GM18499 (cell line): ENCODE data around the gene CERS6.
"Not testable (repeated sequence)": the region's sequence is repeated elsewhere in the genome, so short reads cannot be mapped to it uniquely, and the experiment has no call there.

Experiments
- ATAC-seq: cut with Tn5 transposase; IDR thresholded peaks from one replicate; pipeline ENCODE4 v1.9.1; 2021; ENCODE audit warnings: moderate number of reproducible peaks; ENCODE audit not compliant: insufficient read depth, unreplicated experiment

The CERS6 gene

GRCh38 chr2:168455645-168456520 is at the start of gene CERS6:
TSS of gene CERS6 (plus strand) at chr2:168456272. CDS start at chr2:168456449, 177 bp downstream.
- ATAC-seq: peak; percentile 77

DNA sequence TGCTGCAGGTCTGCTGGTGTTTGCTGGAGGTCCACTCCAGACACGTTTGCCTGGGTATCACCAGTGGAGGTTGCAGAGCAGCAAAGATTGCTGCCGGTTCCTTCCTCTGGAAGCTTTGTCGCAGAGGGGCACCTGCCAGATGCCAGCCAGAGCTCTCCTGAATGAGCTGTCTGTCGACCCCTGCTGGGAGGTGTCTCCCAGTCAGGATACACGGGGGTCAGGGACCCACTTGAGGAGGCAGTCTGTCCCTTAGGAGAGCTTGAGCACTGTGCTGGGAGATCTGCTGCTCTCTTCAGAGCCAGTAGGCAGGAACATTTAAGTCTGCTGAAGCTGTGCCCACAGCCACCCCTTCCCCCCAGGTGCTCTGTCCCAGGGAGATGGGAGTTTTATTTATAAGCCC is 43.8 kb upstream of the CERS6 start:
- ATAC-seq: not testable (repeated sequence)

DNA sequence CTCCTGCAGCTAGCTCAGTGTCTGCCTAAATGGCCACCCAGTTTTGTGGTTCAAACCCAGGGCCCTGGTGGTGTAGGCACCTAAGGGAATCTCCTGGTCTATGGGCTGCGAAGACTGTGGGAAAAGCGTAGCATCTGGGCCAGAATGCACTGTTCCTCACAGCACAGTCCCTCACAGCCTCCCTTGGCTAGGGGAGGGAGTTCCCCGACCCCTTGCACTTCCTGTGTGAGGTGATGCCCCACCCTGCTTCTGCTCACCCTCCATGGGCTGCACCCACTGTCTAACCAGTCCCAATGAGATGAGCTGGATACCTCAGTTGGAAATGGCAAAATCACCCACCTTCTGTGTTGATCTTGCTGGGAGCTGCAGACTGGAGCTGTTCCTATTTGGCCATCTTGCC is 43.0 kb upstream of the CERS6 start:
- not testable (repeated sequence) for ATAC-seq

DNA sequence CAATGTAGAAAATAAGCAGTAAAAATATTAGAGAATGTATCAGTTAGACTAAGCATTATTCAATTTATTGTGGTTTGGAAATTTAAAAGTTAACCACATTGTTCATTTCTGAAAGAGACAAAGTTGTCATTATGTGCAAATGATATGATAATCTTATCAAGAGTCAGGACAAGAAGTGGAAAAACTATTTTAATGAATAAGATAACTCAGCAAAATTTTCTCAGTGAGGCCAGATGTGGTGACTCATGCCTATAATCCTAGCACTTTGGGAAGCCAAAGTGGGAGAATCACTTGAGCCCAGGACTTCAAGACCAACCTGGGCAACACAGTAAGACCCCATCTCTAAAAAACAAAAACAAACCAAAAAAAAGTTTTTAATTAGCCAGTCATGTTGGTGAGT is 39.5 kb upstream of the CERS6 start:
- ATAC-seq: no peak

- peak; percentile 53 for ATAC-seq
These were observed 33.5 kb upstream of the CERS6 start for GRCh38 chr2:168422584-168422983.

GRCh38 chr2:168424112-168424951 is 31.7 kb upstream of the CERS6 start:
- no peak for ATAC-seq

GRCh38 chr2:168424971-168425370 is 31.1 kb upstream of the CERS6 start:
- no peak for ATAC-seq

GRCh38 chr2:168426861-168427260 is 29.2 kb upstream of the CERS6 start:
- no peak for ATAC-seq

DNA sequence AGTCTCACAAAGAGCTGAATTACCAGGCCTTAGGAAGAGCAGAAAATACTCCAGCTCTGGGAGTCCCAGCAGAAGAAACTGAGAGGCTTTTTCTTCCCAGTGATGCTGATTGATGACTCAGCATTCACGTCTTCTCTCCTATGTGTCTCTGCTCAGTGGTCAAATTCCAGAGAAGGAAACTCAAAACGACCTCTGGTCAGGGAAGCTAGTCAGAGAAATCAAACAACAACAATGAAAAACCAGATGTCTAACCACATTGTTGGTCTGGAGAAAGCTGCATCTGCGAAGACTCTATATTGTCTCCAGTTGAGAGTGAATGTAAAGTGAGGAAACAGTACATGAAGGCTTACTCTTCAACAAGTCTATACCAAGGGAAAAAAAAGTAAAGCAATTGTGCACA is 28.6 kb upstream of the CERS6 start:
- ATAC-seq: no peak

DNA sequence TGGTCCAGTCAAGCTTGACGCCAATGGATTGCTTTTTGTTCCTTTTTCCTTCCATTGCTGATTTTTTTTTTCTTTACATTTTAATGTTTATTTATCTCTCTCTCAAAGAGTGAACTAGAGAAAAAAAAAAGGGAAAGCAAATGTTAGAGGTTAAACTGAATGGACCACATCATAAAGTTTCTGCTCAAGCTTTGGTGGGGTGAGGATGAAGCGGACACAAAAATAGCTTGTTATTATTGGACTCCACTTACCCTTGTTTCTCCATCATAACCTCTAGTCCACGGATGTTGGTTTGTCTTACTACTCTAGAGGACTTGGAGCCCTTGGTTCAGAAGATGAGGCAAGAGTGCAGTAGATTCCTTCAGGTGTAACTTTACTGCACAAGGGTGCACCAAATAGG is 27.6 kb upstream of the CERS6 start:
- no peak for ATAC-seq

DNA sequence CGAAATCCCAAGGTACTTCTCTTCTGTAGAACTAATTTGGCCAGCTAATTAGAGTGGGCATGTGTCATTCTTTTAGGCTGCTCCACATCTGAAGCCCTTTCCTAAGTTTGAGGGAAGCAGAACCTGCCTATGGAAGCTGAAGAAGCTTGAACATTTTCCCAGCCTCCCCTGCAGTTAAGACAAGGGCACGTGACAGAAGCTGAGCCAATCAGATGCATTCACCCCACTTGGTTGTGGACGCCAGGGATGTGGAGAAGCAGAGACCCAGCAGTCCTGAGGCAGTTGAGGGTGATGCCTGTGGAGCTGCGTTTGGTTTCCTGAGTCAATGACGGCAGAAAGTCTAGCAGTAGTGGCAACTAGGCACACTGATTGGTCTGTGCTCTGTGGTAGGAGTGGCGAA is 26.1 kb upstream of the CERS6 start:
- no peak for ATAC-seq

- no peak for ATAC-seq
These were observed 25.6 kb upstream of the CERS6 start for GRCh38 chr2:168430431-168430830.

GRCh38 chr2:168431301-168432024 is 24.6 kb upstream of the CERS6 start:
- no peak for ATAC-seq

DNA sequence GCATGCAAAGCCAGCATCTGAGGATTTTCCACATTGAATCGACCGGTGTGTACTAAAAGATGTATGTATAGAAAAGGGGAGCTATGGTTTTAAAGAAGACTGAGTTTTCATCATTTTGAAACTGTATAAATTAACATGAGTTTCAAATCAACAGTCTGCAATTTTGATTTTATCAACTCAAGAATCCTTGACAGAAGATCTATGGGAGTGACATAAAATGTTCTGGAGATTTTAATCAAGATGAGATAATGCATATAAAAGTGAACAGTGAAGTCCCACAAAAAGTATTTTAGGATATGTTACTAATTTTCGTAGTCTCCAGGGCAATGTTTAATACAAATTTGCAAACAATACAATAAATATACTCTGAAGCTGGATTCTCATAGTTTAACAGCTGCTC is 24.0 kb upstream of the CERS6 start:
- no peak for ATAC-seq

DNA sequence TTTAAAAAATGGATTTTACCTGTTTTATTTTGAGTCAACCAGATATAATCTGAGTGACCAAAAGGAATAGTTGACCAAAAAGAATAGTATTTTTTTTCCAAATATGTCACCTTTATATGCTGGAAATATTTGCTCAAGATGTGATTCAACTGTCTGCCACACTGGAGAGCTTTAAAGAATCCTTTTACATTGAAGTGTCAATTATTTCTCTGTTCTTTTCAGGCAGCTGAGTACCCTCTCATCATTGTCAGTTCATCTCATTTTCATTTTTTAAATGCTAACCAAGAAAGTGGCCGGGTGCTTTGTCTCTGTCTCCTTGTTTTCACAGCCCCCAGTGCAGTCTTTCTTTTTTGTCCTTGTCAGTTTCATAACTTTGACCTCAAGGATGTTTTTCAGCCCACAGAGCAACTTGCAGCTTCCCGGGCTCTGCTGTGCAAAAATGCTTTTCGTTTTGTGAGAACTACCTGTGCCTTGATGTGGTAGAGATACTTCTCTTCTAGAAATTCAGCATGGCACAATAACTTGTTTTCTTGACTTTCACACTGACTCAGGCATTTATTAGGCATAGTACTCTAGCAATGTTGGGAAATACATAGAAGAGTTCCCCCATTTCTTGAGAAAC is 23.4 kb upstream of the CERS6 start:
- ATAC-seq: peak; percentile 49

- no peak for ATAC-seq
These were observed 22.5 kb upstream of the CERS6 start for GRCh38 chr2:168433527-168433926.

- ATAC-seq: no peak
These were observed 21.9 kb upstream of the CERS6 start for GRCh38 chr2:168434146-168434545.

DNA sequence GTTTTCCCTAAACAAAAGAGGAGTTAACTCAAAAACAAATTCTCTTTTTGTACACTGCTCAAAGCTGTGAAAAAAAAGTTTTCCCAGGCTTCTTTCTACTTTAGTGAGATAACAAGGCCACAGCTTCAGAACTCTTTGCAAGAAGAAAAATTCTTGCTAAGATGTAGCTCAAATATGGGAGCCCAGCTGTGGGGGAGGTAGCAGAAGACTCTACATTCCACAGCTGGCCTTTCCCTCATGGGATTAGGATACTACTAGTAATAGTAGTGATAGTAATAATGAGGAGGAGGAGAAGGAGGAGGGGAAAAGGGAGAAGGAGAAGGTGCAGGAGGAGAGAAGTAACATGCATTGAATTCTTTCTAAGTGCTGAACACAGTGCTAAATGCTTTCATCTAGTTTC is 19.2 kb upstream of the CERS6 start:
- no peak for ATAC-seq

DNA sequence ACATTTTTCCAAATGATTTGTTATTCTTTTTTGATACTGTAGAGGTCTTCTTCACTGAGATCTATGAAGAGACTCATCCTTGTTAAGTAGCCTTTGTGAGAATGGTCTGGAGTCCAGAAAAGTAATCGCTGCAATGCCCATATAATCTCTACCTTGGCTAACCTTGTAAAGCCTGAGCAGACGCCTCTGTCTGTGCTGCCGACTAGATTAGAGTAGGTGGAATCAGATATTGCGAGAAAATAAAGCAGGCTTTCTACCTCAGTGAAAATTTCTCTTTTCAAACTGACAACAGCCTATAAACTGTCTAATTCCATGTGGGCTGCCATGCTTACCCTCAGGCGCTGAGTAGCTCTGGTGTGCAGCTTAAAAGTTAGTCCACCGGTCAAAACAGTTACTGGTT is 17.5 kb upstream of the CERS6 start:
- no peak for ATAC-seq

GRCh38 chr2:168439536-168439935 is 16.5 kb upstream of the CERS6 start:
- ATAC-seq: no peak
